Parathyroid adenoma (tissue), 2 donors: ENCODE measurements around the gene AHCY.
"Not testable (repeated sequence)": the region's sequence is repeated elsewhere in the genome, so short reads cannot be mapped to it uniquely, and the experiment has no call there.

Source experiments
- H2AFZ ChIP-seq: fragments of 300-600 bp; sonication (generic); one replicate; pipeline ENCODE4 v1.7.0; 2017; ENCODE audit warnings: antibody characterized with exemption, mild to moderate bottlenecking
- H3K27ac ChIP-seq: fragments of 300-600 bp; sonication (generic); one replicate; pipeline ENCODE4 v1.7.0; 2017
- H3K27me3 ChIP-seq: fragments of 300-600 bp; sonication (generic); one replicate; pipeline ENCODE4 v1.7.0; 2017; ENCODE audit warnings: low read length; ENCODE audit not compliant: control insufficient read depth, insufficient read depth
- H3K36me3 ChIP-seq: fragments of 300-600 bp; sonication (generic); one replicate; pipeline ENCODE4 v1.7.0; 2017; ENCODE audit warnings: low read length; ENCODE audit not compliant: control insufficient read depth, insufficient read depth
- H3K4me1 ChIP-seq: fragments of 300-600 bp; sonication (generic); one replicate; pipeline ENCODE4 v1.7.0; 2017; ENCODE audit warnings: control low read depth
- H3K4me2 ChIP-seq: fragments of 300-600 bp; sonication (generic); one replicate; pipeline ENCODE4 v1.7.0; 2017; ENCODE audit warnings: low read length
- H3K4me3 ChIP-seq: fragments of 300-600 bp; sonication (generic); one replicate; pipeline ENCODE4 v1.7.0; 2017; ENCODE audit warnings: low read depth, low read length
- H3K79me2 ChIP-seq: fragments of 300-600 bp; sonication (generic); one replicate; pipeline ENCODE4 v1.7.0; 2017; ENCODE audit warnings: control low read depth
- H3K9ac ChIP-seq: fragments of 300-600 bp; sonication (generic); one replicate; pipeline ENCODE4 v1.7.0; 2017; ENCODE audit warnings: mild to moderate bottlenecking
- H3K9me3 ChIP-seq: fragments of 300-600 bp; sonication (generic); one replicate; pipeline ENCODE4 v1.7.0; 2017; ENCODE audit warnings: low read length; ENCODE audit not compliant: control insufficient read depth
- TF ChIP-seq, protein P1 (sequence below): fragments of 300-600 bp; sonication (generic); IDR thresholded peaks from one replicate; pipeline ENCODE4 v1.7.0; 2017; ENCODE audit warnings: antibody characterized with exemption, mild to moderate bottlenecking
- donor health status: primary hyperparathyroidism.

Gene AHCY

DNA sequence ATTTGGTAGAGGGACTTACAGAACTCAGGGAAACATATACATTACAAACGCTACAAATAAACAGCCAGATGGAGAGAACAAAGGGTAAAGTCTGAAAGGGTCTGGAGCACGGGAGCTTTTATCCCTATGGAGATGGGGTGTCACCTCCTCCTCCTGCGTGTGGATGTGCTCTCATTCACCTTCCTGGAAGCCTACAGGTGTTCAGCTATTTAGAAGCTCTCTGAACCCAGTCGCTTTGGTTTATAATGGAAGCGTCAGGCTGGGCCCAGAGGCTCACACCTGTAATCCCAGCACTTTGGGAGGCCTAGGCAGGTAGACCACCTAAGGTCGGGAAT, 42.2 kb upstream of the AHCY start:
- Histone ChIP-seq H3K4me2 (no peak overlapping the region), H3K9ac (no peak overlapping the region), H3K36me3 (no peaks in the 10 kb centered on the region), H3K79me2 (no peaks in the 10 kb centered on the region), H2AFZ (no peak overlapping the region), H3K9me3 (no peaks in the 10 kb centered on the region), H3K27me3 (no peaks in the 10 kb centered on the region), H3K27ac (no peak overlapping the region), H3K4me3 (no peak overlapping the region), H3K4me1 (no peaks in the 10 kb centered on the region)
- TF ChIP-seq, protein P1, sequence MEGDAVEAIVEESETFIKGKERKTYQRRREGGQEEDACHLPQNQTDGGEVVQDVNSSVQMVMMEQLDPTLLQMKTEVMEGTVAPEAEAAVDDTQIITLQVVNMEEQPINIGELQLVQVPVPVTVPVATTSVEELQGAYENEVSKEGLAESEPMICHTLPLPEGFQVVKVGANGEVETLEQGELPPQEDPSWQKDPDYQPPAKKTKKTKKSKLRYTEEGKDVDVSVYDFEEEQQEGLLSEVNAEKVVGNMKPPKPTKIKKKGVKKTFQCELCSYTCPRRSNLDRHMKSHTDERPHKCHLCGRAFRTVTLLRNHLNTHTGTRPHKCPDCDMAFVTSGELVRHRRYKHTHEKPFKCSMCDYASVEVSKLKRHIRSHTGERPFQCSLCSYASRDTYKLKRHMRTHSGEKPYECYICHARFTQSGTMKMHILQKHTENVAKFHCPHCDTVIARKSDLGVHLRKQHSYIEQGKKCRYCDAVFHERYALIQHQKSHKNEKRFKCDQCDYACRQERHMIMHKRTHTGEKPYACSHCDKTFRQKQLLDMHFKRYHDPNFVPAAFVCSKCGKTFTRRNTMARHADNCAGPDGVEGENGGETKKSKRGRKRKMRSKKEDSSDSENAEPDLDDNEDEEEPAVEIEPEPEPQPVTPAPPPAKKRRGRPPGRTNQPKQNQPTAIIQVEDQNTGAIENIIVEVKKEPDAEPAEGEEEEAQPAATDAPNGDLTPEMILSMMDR = no peak

DNA sequence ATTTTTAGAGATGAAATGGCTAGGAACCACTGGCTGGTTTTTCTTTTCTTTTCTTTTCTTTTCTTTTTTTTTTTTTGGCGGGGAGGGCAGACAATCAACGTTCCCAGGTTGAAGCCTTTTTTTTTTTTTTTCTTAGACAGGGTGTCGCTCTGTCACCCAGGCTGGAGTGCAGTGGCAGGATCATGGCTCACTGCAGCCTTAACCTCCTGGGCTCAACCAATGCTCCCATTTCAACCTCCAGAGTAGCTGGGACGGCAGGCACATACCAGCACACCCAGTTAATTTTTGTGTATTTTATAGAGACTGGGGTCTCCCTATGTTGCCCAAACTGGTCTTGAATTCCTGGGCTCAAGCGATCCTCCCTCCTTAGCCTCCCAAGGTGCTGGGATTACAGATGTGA, 41.1 kb upstream of the AHCY start:
- Histone ChIP-seq H3K79me2 (no peaks in the 10 kb centered on the region), H3K4me1 (no peaks in the 10 kb centered on the region), H3K27me3 (no peaks in the 10 kb centered on the region), H3K4me3 (no peak overlapping the region), H3K9me3 (no peaks in the 10 kb centered on the region), H3K27ac (no peak overlapping the region), H3K9ac (no peak overlapping the region), H3K36me3 (no peaks in the 10 kb centered on the region), H2AFZ (no peak overlapping the region), H3K4me2 (no peak overlapping the region)
- TF ChIP-seq, protein P1 = no peak

DNA sequence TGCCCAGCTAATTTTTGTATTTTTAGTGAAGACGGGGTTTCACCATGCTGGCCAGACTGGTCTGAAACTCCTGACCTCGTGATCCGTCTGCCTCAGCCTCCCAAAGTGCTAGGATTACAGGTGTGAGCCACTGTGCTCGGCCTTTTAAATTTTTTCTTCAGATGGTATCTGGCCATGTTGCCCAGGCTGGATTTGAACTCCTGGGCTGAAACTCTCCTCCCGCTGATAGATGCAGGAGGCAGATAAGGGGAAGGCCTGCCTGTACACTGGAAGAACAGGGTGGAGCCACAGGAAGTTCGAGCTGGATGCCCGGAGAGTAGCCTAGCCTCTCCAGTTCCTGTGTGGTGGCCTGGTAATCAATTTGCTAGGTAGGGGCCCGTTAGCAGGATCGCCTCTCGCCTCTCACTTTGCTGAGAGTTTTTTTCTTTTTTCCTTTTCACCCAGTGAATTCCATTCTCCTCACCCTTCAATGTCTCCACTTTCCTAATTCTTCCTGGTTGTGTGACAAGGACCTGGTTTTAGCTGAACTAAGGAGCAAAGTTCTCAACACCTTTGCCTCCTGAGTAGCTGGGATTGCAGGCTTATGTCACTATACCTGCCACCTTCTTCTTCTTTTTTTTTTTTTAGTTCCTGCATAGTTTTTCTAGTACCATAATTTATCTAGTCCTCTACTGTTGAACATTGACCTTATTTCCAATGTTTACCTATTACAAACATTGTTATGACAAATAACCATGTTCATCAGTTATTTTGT, 40.5 kb upstream of the AHCY start:
- no peaks in the 10 kb centered on the region for H3K27me3 ChIP-seq
- no peak overlapping the region for H3K27ac ChIP-seq
- H3K4me3 ChIP-seq = no peak overlapping the region
- no peak overlapping the region for H2AFZ ChIP-seq
- TF ChIP-seq, protein P1 = no peak
- no peaks in the 10 kb centered on the region for H3K9me3 ChIP-seq
- H3K36me3 ChIP-seq = no peaks in the 10 kb centered on the region
- H3K4me1 ChIP-seq = no peaks in the 10 kb centered on the region
- no peaks in the 10 kb centered on the region for H3K79me2 ChIP-seq
- no peak overlapping the region for H3K9ac ChIP-seq
- H3K4me2 ChIP-seq = no peak overlapping the region

DNA sequence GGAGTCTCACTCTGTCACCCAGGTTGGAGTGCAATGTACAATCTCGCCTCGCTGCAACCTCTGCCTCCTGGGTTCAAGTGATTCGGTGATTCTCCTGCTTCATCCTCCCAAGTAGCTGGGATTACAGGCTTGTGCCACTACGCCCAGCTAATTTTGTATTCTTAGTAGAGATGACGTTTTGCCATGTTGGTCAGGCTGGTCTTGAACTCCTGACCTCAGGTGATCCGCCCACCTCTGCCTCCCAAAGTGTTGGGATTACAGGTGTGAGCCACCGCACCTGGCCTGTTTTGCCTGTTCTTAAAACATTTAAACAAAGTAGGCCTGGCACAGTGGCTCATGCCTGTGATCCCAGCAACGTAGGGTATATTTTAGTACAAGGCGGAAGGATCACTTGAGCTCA, 38.0 kb upstream of the AHCY start:
- H3K4me1 ChIP-seq, H3K79me2 ChIP-seq: not testable (repeated sequence)

DNA sequence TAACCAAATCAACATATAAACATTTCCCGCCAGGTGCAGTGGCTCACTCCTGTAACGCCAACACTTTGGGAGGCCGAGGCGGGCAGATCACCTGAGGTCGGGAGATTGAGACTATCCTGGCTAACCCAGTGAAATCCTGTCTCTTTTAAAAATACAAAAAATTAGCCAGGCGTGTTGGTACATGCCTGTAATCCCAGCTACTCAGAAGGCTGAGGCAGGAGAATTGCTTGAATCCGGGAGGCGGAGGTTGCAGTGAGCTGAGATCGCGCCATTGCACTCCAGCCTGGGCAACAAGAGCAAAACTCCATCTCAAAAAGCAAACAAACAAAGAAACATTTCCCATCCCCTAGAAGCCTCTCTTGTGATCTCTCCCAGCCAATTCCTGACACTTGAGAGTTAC, 37.6 kb upstream of the AHCY start:
- H3K4me1 ChIP-seq, H3K4me3 ChIP-seq, H3K36me3 ChIP-seq, H3K27me3 ChIP-seq, H3K9ac ChIP-seq, H2AFZ ChIP-seq, H3K27ac ChIP-seq, H3K9me3 ChIP-seq, H3K4me2 ChIP-seq, H3K79me2 ChIP-seq: not testable (repeated sequence)

More for the DNA sequence above, 38.0 kb upstream of the AHCY start:
- H3K9me3 ChIP-seq, H3K36me3 ChIP-seq, H3K27me3 ChIP-seq, H3K27ac ChIP-seq, H3K4me3 ChIP-seq, H3K9ac ChIP-seq, H2AFZ ChIP-seq, H3K4me2 ChIP-seq: not testable (repeated sequence)
